ENCODE measurements around the gene THOC7.
A peak's percentile ranks its signal among the peaks of the same experiment; 100 is the strongest.

Gene THOC7

GRCh38 chr3:63860776-63861175 lies 2.8 kb downstream of the THOC7 start:
- TF ChIP-seq CTCF (IDR thresholded peaks at IDR 0.05; ENCODE audit: insufficient read depth, missing control alignments) = no peak
- DNase-seq (ENCODE audit: insufficient read length, low spot score) (no peak), FAIRE-seq (no peak)

- DNase-seq (ENCODE audit: insufficient read length, low spot score) (no peak), FAIRE-seq (peak; percentile 29)
Observed at GRCh38 chr3:63857311-63857710, 6.3 kb downstream of the THOC7 start.

GRCh38 chr3:63855333-63855940 lies 8.2 kb downstream of the THOC7 start:
- no peak for FAIRE-seq
- DNase-seq (ENCODE audit: insufficient read length, low spot score) = no peak
- TF ChIP-seq CTCF (IDR thresholded peaks at IDR 0.05; ENCODE audit: insufficient read depth, missing control alignments) = no peak

More at GRCh38 chr3:63857311-63857710, 6.3 kb downstream of the THOC7 start:
- no peak for TF ChIP-seq CTCF (IDR thresholded peaks at IDR 0.05; ENCODE audit: insufficient read depth, missing control alignments)

- no peak for TF ChIP-seq CTCF (IDR thresholded peaks at IDR 0.05; ENCODE audit: insufficient read depth, missing control alignments)
- no peak for FAIRE-seq
- DNase-seq (ENCODE audit: insufficient read length, low spot score) = no peak
Observed at GRCh38 chr3:63853106-63853505, 10.5 kb downstream of the THOC7 start.

GRCh38 chr3:63851287-63851686 lies 12.3 kb downstream of the THOC7 start:
- no peak for TF ChIP-seq CTCF (IDR thresholded peaks at IDR 0.05; ENCODE audit: insufficient read depth, missing control alignments)
- DNase-seq (ENCODE audit: insufficient read length, low spot score) (no peak), FAIRE-seq (no peak)

GRCh38 chr3:63849175-63849574 lies 14.4 kb downstream of the THOC7 start:
- TF ChIP-seq CTCF (IDR thresholded peaks at IDR 0.05; ENCODE audit: insufficient read depth, missing control alignments) = no peak
- no peak for FAIRE-seq

GRCh38 chr3:63847718-63848450 lies 15.7 kb downstream of the THOC7 start:
- FAIRE-seq (no peak), DNase-seq (ENCODE audit: insufficient read length, low spot score) (no peak)
- TF ChIP-seq CTCF (IDR thresholded peaks at IDR 0.05; ENCODE audit: insufficient read depth, missing control alignments) = no peak

More at GRCh38 chr3:63849175-63849574, 14.4 kb downstream of the THOC7 start:
- no peak for DNase-seq (ENCODE audit: insufficient read length, low spot score)
